Activated CD4-positive, alpha-beta T cell treated with anti-CD3 and anti-CD28 coated beads for 1 hour (primary cell): ENCODE results near the gene SP110.
"Not testable (repeated sequence)": the region's sequence is repeated elsewhere in the genome, so short reads cannot be mapped to it uniquely, and the experiment has no call there.

Source experiments
- DNase-seq: peaks from one replicate; pipeline ENCODE4 v3.0.0-alpha.2; 2020

SP110 gene

GRCh38 chr2:230119827-230120226, 100.0 kb downstream of the SP110 start:
- DNase-seq = not testable (repeated sequence)
